K562 (cell line): ENCODE data around the gene GOLPH3. TPM values are rescaled to one million over a fixed set of nuclear protein-coding genes. Genes with fewer than 3 reads are reported as not detected.

Source experiments
- ATAC-seq: fragments of 200-7000 bp; cut with Tn5 transposase; 3 replicates; pipeline ENCODE4 v1.9.1; 2020; ENCODE audit warnings: moderate library complexity
- BruUV-seq: library from RNA; stranded (reverse); fragments of 400-500 nt; replicated peaks from 2 replicates; lab custom pipeline; 2021; lab: Mats Ljungman, UMichigan
- CTCF ChIA-PET: fragments of 300-600 bp; formaldehyde crosslinking; extraction: SDS; loops from one replicate; lab custom pipeline; 2021; ENCODE audit warnings: low intra/inter-chr PET ratio; lab: Yijun Ruan, JAX
- POLR2A ChIA-PET: fragments of 300-600, 350-650 bp; sonication (Branson Sonifier 250); formaldehyde crosslinking; extraction: SDS; loops from one replicate; lab custom pipeline; 2021; ENCODE audit warnings: antibody characterized with exemption, inconsistent platforms; lab: Yijun Ruan, JAX
- DNase-seq, 4 experiments: peaks; one replicate each; pipeline versions ENCODE4 v3.0.0 to v3.0.0-alpha.2; 2011 to 2018; ENCODE audit warnings: low spot score in 3 of 4, mixed read lengths in 3 of 4; ENCODE audit errors: extremely low read depth in 1 of 4
- FAIRE-seq: peaks from 2 replicates; lab custom pipeline; 2011; peaks lifted over from hg19 to GRCh38; lab: Jason Lieb, UNC
- H2AFZ ChIP-seq: 2 replicates; pipeline ENCODE4 v1.6.0; 2011; ENCODE audit warnings: low read depth, low read length, control low read depth, inconsistent platforms
- H3K27ac ChIP-seq: fragments of 200-600 bp; 3 replicates; pipeline ENCODE4 v1.8.0; 2011; ENCODE audit warnings: low read depth, mild to moderate bottlenecking, control low read depth, inconsistent platforms, low read length, moderate library complexity, mixed read lengths; ENCODE audit errors: extremely low read depth
- H3K27me3 ChIP-seq, 2 experiments: fragments of 300-600 bp in 1 of 2; 2 replicates in 1 of 2; 3 replicates in 1 of 2; pipeline versions ENCODE4 v1.6.0 to v1.8.0; 2011; ENCODE audit warnings: inconsistent platforms in 2 of 2, low read length in 2 of 2, mild to moderate bottlenecking in 1 of 2, mixed read lengths in 1 of 2, moderate library complexity in 1 of 2; ENCODE audit not compliant: control insufficient read depth in 2 of 2, insufficient read depth in 2 of 2
- H3K36me3 ChIP-seq: fragments of 300-600 bp; 3 replicates; pipeline ENCODE4 v1.8.0; 2011; ENCODE audit warnings: mild to moderate bottlenecking, low read length, inconsistent platforms; ENCODE audit not compliant: control insufficient read depth, insufficient read depth
- H3K4me1 ChIP-seq, 2 experiments: fragments of 200-600 bp in 1 of 2; replicated peaks in 1 of 2; 2 replicates in 1 of 2; 3 replicates in 1 of 2; pipeline versions ENCODE4 v1.5.1 to v1.8.0; 2011; ENCODE audit warnings: inconsistent platforms in 2 of 2, low read length in 2 of 2, mild to moderate bottlenecking in 1 of 2, mixed read lengths in 1 of 2, moderate library complexity in 1 of 2; ENCODE audit not compliant: control insufficient read depth in 2 of 2, insufficient read depth in 2 of 2
- H3K4me2 ChIP-seq: 2 replicates; pipeline ENCODE4 v1.6.1; 2011; ENCODE audit warnings: low read length, control low read depth, inconsistent platforms, mixed read lengths; ENCODE audit not compliant: insufficient read depth
- H3K4me3 ChIP-seq: fragments of 200-600 bp; sonication (generic), shearing (Covaris generic); 2 replicates; pipeline ENCODE4 v1.5.1; 2016; ENCODE audit warnings: control low read depth, inconsistent platforms
- H3K79me2 ChIP-seq: fragments of 200-600 bp; 3 replicates; pipeline ENCODE4 v1.8.0; 2011; ENCODE audit warnings: low read length, inconsistent platforms; ENCODE audit not compliant: control insufficient read depth, insufficient read depth
- H3K9ac ChIP-seq, 2 experiments: 2 replicates each; pipeline versions ENCODE4 v1.6.0 to v1.6.1; 2011; ENCODE audit warnings: low read depth in 2 of 2, low read length in 2 of 2, control low read depth in 1 of 2, inconsistent platforms in 1 of 2, mild to moderate bottlenecking in 1 of 2, mixed read lengths in 1 of 2; ENCODE audit not compliant: insufficient read depth in 1 of 2
- H3K9me1 ChIP-seq: one replicate; pipeline ENCODE4 v1.6.0; 2011; ENCODE audit warnings: inconsistent platforms, mild to moderate bottlenecking, low read length, moderate library complexity; ENCODE audit not compliant: control insufficient read depth, insufficient read depth
- H3K9me3 ChIP-seq: replicated peaks from 2 replicates; pipeline ENCODE4 v1.5.1; 2011; ENCODE audit warnings: low read depth, low read length, inconsistent platforms; ENCODE audit not compliant: control insufficient read depth, insufficient read depth
- H4K20me1 ChIP-seq: replicated peaks from 2 replicates; pipeline ENCODE4 v1.6.1; 2011; ENCODE audit warnings: low read length, inconsistent platforms, mixed read lengths; ENCODE audit not compliant: control insufficient read depth, insufficient read depth
- BCL6 ChIP-seq: fragments of 250-450 bp; sonication (Bioruptor Pico); IDR thresholded peaks from 2 replicates; pipeline ENCODE4 v1.4.0; 2020
- HNRNPUL1 ChIP-seq: fragments of 200-400 bp; formaldehyde crosslinking; IDR thresholded peaks from 2 replicates; pipeline ENCODE4 v1.6.1; 2017; ENCODE audit warnings: low read length
- KLF13 ChIP-seq: fragments of 450-650 bp; IDR thresholded peaks from 2 replicates; pipeline ENCODE4 v1.6.1; 2016; ENCODE audit warnings: missing genetic modification characterization, low read depth, mild to moderate bottlenecking, missing compliant biosample characterization, moderate library complexity, borderline replicate concordance
- MCM7 ChIP-seq, 2 experiments: fragments of 450-650 bp; IDR thresholded peaks; 2 replicates each; pipeline ENCODE4 v1.6.1; 2016 to 2018
- NFIC ChIP-seq: fragments of 450-650 bp; IDR thresholded peaks from 2 replicates; pipeline ENCODE4 v1.6.1; 2017; ENCODE audit warnings: mild to moderate bottlenecking, inconsistent platforms
- PHF20 ChIP-seq: fragments of 450-650 bp; IDR thresholded peaks from 2 replicates; pipeline ENCODE4 v1.6.1; 2018; ENCODE audit not compliant: partially characterized antibody
- RBM25 ChIP-seq: fragments of 200-400 bp; formaldehyde crosslinking; IDR thresholded peaks from 2 replicates; pipeline ENCODE4 v1.6.1; 2018; ENCODE audit warnings: low read length, low read depth, moderate library complexity; ENCODE audit not compliant: severe bottlenecking
- SIN3B ChIP-seq: fragments of 450-650 bp; IDR thresholded peaks from 2 replicates; pipeline ENCODE4 v1.6.1; 2017; ENCODE audit warnings: low read depth, mild to moderate bottlenecking, moderate library complexity
- TARDBP ChIP-seq: fragments of 450-650 bp; IDR thresholded peaks from 2 replicates; pipeline ENCODE4 v1.6.1; 2016
- ZNF121 ChIP-seq: sonication (generic); formaldehyde crosslinking; conservative IDR thresholded peaks from 2 replicates; pipeline ENCODE4 v1.8.0; 2022; ENCODE audit warnings: missing genetic modification reagents
- ZNF282 ChIP-seq: sonication (generic); formaldehyde crosslinking; IDR thresholded peaks from 2 replicates; pipeline ENCODE4 v1.8.1; 2023; ENCODE audit warnings: missing genetic modification reagents
- ZNF696 ChIP-seq: fragments of 250-450 bp; sonication (Bioruptor Pico); conservative IDR thresholded peaks from 2 replicates; pipeline ENCODE4 v1.4.0; 2020; ENCODE audit warnings: mild to moderate bottlenecking, moderate library complexity
- ZNF740 ChIP-seq, 3 experiments: fragments of 200-800 bp in 1 of 3; sonication (Bioruptor generic) in 1 of 3; sonication (generic) in 1 of 3; formaldehyde crosslinking in 1 of 3; IDR thresholded peaks; 2 replicates each; pipeline versions ENCODE4 v1.6.1 to v1.8.0; 2016 to 2022; ENCODE audit warnings: mild to moderate bottlenecking in 2 of 3, missing compliant biosample characterization in 2 of 3, missing genetic modification characterization in 2 of 3, missing genetic modification reagents in 1 of 3
- WGBS: fragments of 100-300 bp; shearing (Covaris generic); methylation state at CpG from one replicate; pipeline ENCODE4 v1.1.6; 2016; ENCODE audit warnings: low coverage, mixed read lengths; ENCODE audit not compliant: insufficient coverage; ENCODE audit errors: missing lambda C conversion rate; 5-methylcytosine and 5-hydroxymethylcytosine counted together
- in situ Hi-C: fragments of 300-500 bp; cut with MboI; formaldehyde crosslinking; loops from 4 replicates; pipeline ENCODE4 v1.15.0; 2018; ENCODE audit warnings: inconsistent platforms, mixed read lengths
- intact Hi-C: fragments of 100-400 bp; cut with micrococcal nuclease; formaldehyde crosslinking; loops from 2 replicates; pipeline ENCODE4 v1.14.2; 2022
- polyA plus RNA-seq, 8 experiments: library from polyadenylated mRNA; depleted of rRNA in 4 of 8; stranded (reverse) in 5 of 8; unstranded in 3 of 8; fragments of >200 nt; fragmentation: Nextera tagmentation in 2 of 8; fragmentation: Illumina TruSeq in 1 of 8; extraction: Ambion mirVana in 2 of 8; extraction: Trizol in 1 of 8; gene quantifications; 2 replicates each; pipeline versions ENCODE4 v1.2.1 to v1.2.3, GENCODE V29; 2011 to 2014; ENCODE audit warnings: inconsistent platforms in 1 of 8, missing spikeins in 1 of 8
- total RNA-seq, 7 experiments: library from RNA; depleted of rRNA in 6 of 7; stranded (reverse); fragments of >200 nt in 6 of 7; fragmentation: Illumina TruSeq in 2 of 7; extraction: Trizol in 2 of 7; gene quantifications; 2 replicates each; pipeline versions ENCODE4 v1.2.1 to v1.2.3, GENCODE V29; 2011 to 2021; ENCODE audit warnings: low replicate concordance in 1 of 7
- TF ChIP-seq, protein P1 (sequence below): fragments of 450-650 bp; formaldehyde crosslinking; IDR thresholded peaks from 2 replicates; pipeline ENCODE4 v1.4.0; 2020; ENCODE audit warnings: mild to moderate bottlenecking, moderate library complexity

Gene GOLPH3
- total and polyA plus RNA-seq, 9 of the 15 experiments (the other 6 are each of a cell fraction or from before 2014, with no cell fraction given), result 18.8 to 94.6 (median 55.1) TPM

DNA sequence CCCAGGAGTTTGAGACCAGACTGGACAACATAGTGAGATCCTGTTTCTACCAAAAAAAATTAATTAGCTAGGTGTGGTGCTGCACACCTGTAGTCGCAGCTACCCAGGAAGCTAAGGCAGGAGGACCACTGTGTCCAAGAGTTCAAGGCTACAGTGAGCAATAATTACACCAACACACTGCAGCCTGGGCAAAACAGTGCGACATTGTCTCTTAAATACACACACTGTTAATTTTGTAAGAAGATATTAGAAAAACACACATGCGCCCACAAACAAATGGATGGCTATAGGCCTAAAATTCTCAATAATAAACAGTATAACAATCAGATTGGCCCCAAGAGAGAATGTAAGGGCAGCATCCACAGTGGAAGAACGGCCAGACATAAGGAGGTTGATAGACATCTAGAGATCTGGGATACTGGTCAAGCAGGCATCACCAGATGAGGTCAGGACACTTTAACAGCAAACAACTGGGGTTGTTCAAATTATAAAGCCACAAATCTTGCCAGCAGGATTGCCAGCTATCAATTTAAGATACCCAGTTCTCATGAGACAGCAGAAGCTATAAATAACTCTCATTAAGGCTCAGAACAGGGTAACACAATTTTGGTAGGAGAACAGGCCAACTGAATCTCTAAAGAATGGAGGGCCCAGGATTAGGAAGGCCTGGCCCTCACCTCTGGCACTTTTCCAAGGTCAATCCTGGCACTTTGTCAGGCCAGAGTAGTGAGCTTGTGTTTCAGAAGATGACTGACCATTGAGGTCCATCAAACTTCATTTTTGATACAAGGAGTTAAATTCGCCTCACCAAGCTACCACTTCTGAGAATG lies 29.5 kb downstream of the GOLPH3 start:
- peaks cover 0 to 4% of the 10 kb centered on the region in 2 experiments; a peak in 3 of 5 replicates for H3K4me1 ChIP-seq
- H3K9ac ChIP-seq, result no peak overlapping the region
- ChIA-PET CTCF (no interaction called here), POLR2A (interaction anchor here (0.6 to 1.0 kb wide), 4 partner anchors 10 to 13 kb away, joined by 3 read pairs; no protein-coding TSS in a partner anchor)
- H2AFZ ChIP-seq, result no peak overlapping the region
- H3K36me3 ChIP-seq, result peaks cover 54% of the 10 kb centered on the region
- no peak overlapping the region for H3K4me3 ChIP-seq
- in situ Hi-C loops (no loop called here), intact Hi-C loops (no loop called here)
- H4K20me1 ChIP-seq, result peaks cover 33% of the 10 kb centered on the region
- WGBS, result 96% methylated on average over 5 of the region's 5 CpGs
- BruUV-seq, result no TSS peak
- TF ChIP-seq BCL6 (CRISPR knock-in tag) (no peak), RBM25 (peak; percentile 48), ZNF282 (CRISPR knock-in tag) (no peak), SIN3B (no peak), PHF20 (no peak), NFIC (peak; percentile 71), TARDBP (no peak), HNRNPUL1 (0 out of 2 replicates have a peak, but pooled peaks have one; percentile 45), ZNF121 (peak; percentile 94), ZNF696 (CRISPR knock-in tag) (no peak), MCM7 (IDR thresholded peaks at IDR 0.05) (no peak), ZNF740 (CRISPR knock-in tag; IDR thresholded peaks at IDR 0.05) (no peak), ZNF740 (tag; IDR thresholded peaks at IDR 0.05) (no peak), KLF13 (tag) (no peak)
- TF ChIP-seq, protein P1, sequence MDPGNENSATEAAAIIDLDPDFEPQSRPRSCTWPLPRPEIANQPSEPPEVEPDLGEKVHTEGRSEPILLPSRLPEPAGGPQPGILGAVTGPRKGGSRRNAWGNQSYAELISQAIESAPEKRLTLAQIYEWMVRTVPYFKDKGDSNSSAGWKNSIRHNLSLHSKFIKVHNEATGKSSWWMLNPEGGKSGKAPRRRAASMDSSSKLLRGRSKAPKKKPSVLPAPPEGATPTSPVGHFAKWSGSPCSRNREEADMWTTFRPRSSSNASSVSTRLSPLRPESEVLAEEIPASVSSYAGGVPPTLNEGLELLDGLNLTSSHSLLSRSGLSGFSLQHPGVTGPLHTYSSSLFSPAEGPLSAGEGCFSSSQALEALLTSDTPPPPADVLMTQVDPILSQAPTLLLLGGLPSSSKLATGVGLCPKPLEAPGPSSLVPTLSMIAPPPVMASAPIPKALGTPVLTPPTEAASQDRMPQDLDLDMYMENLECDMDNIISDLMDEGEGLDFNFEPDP, result no peak
- FAIRE-seq (peak; percentile 58), DNase-seq (no peak), ATAC-seq (no peak)
- H3K27me3 ChIP-seq, result no peaks in the 10 kb centered on the region
- H3K9me1 ChIP-seq, result peaks cover 3% of the 10 kb centered on the region
- H3K4me2 ChIP-seq, result no peak overlapping the region
- peaks cover 79% of the 10 kb centered on the region for H3K79me2 ChIP-seq
- H3K27ac ChIP-seq, result no peak overlapping the region
- no peaks in the 10 kb centered on the region for H3K9me3 ChIP-seq
